GM12878 (cell line): ENCODE measurements around the gene AMBRA1.

Source experiments
- ATF3 ChIP-seq: IDR thresholded peaks from 2 replicates; pipeline ENCODE4 v1.6.1; 2011; ENCODE audit warnings: low read depth, mild to moderate bottlenecking, low read length, moderate library complexity, borderline replicate concordance; ENCODE audit errors: extremely low read depth
- CHD1 ChIP-seq: IDR thresholded peaks from 2 replicates; pipeline ENCODE4 v1.6.1; 2012; ENCODE audit warnings: low read depth, low read length, improper control_type of control experiment
- CTCF ChIP-seq, 3 experiments: IDR thresholded peaks in 2 of 3; conservative IDR thresholded peaks in 1 of 3; 2 replicates each; pipeline ENCODE4 v1.5.1; 2011; ENCODE audit warnings: low read depth in 3 of 3, low read length in 3 of 3, mild to moderate bottlenecking in 3 of 3, control low read depth in 2 of 3, moderate library complexity in 2 of 3, inconsistent platforms in 1 of 3, mixed read lengths in 1 of 3; ENCODE audit not compliant: control insufficient read depth in 2 of 3, insufficient read depth in 1 of 3; ENCODE audit errors: extremely low read depth in 1 of 3
- ETV6 ChIP-seq, 2 experiments: fragments of 450-650 bp in 1 of 2; IDR thresholded peaks in 1 of 2; conservative IDR thresholded peaks in 1 of 2; 2 replicates each; pipeline ENCODE4 v1.6.1; 2014; ENCODE audit warnings: antibody characterized with exemption in 1 of 2, borderline replicate concordance in 1 of 2, low read depth in 1 of 2, mild to moderate bottlenecking in 1 of 2, moderate library complexity in 1 of 2
- EZH2 ChIP-seq: IDR thresholded peaks from 2 replicates; pipeline ENCODE4 v1.6.1; 2012; ENCODE audit warnings: low read depth, mild to moderate bottlenecking, control low read depth, inconsistent platforms, low read length, borderline replicate concordance; ENCODE audit not compliant: control insufficient read depth
- JUND ChIP-seq: IDR thresholded peaks from 2 replicates; pipeline ENCODE4 v1.6.1; 2012; ENCODE audit warnings: low read depth, mild to moderate bottlenecking, low read length, improper control_type of control experiment, moderate library complexity
- MYB ChIP-seq: fragments of 150-350 bp; IDR thresholded peaks from 2 replicates; pipeline ENCODE4 v1.6.1; 2014; ENCODE audit warnings: mild to moderate bottlenecking, low read depth, low read length, borderline replicate concordance
- ZBED1 ChIP-seq: IDR thresholded peaks from 2 replicates; pipeline ENCODE4 v1.6.1; 2016; ENCODE audit warnings: borderline replicate concordance

- TF ChIP-seq ETV6 (conservative IDR thresholded peaks at IDR 0.05 in 1 of 2, IDR thresholded peaks at IDR 0.05 in 1 of 2; ENCODE audit: borderline replicate concordance in 1 of 2, low read depth in 1 of 2) (no peak), CTCF (IDR thresholded peaks at IDR 0.05 in 2 of 3, conservative IDR thresholded peaks at IDR 0.05 in 1 of 3; ENCODE audit: control insufficient read depth in 2 of 3, extremely low read depth in 1 of 3, insufficient read depth in 1 of 3, low read depth in 3 of 3, low read length in 3 of 3) (no peak), CHD1 (no peak), JUND (no peak), ZBED1 (no peak), MYB (no peak), ATF3 (no peak), EZH2 (no peak)
These were observed 5.7 kb downstream of the AMBRA1 start for GRCh38 chr11:46588131-46588530.
